ENCODE data around the gene CDKN2D.

CDKN2D gene

GRCh38 chr19:10568826-10569651 is at the start of gene CDKN2D:
Gene CDKN2D, minus strand, starts transcription at chr19:10568979. Its CDS starts 326 bp downstream, at chr19:10568653.
- DNase-seq (ENCODE audit: low read depth in 3 of 3), result peak; percentile 99 to 100 (median 99)

- DNase-seq (ENCODE audit: low read depth in 3 of 3), result no peak
These were observed 48.8 kb upstream of the CDKN2D start for GRCh38 chr19:10617409-10618121.

- DNase-seq (ENCODE audit: low read depth in 3 of 3), result no peak
These were observed 46.7 kb upstream of the CDKN2D start for GRCh38 chr19:10615429-10616023.

- DNase-seq (ENCODE audit: low read depth in 3 of 3), result no peak
These were observed 43.8 kb upstream of the CDKN2D start for GRCh38 chr19:10612499-10613119.

- DNase-seq (ENCODE audit: low read depth in 3 of 3), result no peak
These were observed 43.1 kb upstream of the CDKN2D start for GRCh38 chr19:10611907-10612306.

GRCh38 chr19:10604460-10604980 is 35.7 kb upstream of the CDKN2D start:
- DNase-seq (ENCODE audit: low read depth in 3 of 3), result no peak

- DNase-seq (ENCODE audit: low read depth in 3 of 3), result no peak
These were observed 35.2 kb upstream of the CDKN2D start for GRCh38 chr19:10603873-10604459.

- peak; percentile 51 to 61 (median 57) for DNase-seq (ENCODE audit: low read depth in 3 of 3)
These were observed 34.5 kb upstream of the CDKN2D start for GRCh38 chr19:10603084-10603872.

- peak; percentile 78 to 91 (median 79) for DNase-seq (ENCODE audit: low read depth in 3 of 3)
These were observed 33.7 kb upstream of the CDKN2D start for GRCh38 chr19:10602330-10603083.

GRCh38 chr19:10601999-10602329 is 33.2 kb upstream of the CDKN2D start:
- DNase-seq (ENCODE audit: low read depth in 3 of 3), result no peak

GRCh38 chr19:10600149-10600548 is 31.4 kb upstream of the CDKN2D start:
- DNase-seq (ENCODE audit: low read depth in 3 of 3), result no peak

- no peak for DNase-seq (ENCODE audit: low read depth in 3 of 3)
These were observed 25.2 kb upstream of the CDKN2D start for GRCh38 chr19:10593820-10594637.

- DNase-seq (ENCODE audit: low read depth in 3 of 3), result no peak
These were observed 24.4 kb upstream of the CDKN2D start for GRCh38 chr19:10593148-10593547.

GRCh38 chr19:10587839-10588150 is 19.0 kb upstream of the CDKN2D start:
- DNase-seq (ENCODE audit: low read depth in 3 of 3), result no peak

- no peak for DNase-seq (ENCODE audit: low read depth in 3 of 3)
These were observed 18.5 kb upstream of the CDKN2D start, which contains the start of gene AP1M2 for GRCh38 chr19:10587022-10587838. Gene AP1M2, minus strand, starts transcription at chr19:10587312. Its CDS starts 81 bp downstream, at chr19:10587231.

- no peak for DNase-seq (ENCODE audit: low read depth in 3 of 3)
These were observed 17.6 kb upstream of the CDKN2D start for GRCh38 chr19:10586396-10586795.

GRCh38 chr19:10583036-10583776 is 14.4 kb upstream of the CDKN2D start:
- DNase-seq (ENCODE audit: low read depth in 3 of 3), result no peak

GRCh38 chr19:10582091-10582490 is 13.3 kb upstream of the CDKN2D start:
- DNase-seq (ENCODE audit: low read depth in 3 of 3), result no peak
